SU-DHL-6 (cell line): ENCODE results near the gene AK2.

ENCODE experiments used
- H2AFZ ChIP-seq: fragments of 200-600 bp; sonication (generic); 2 replicates; pipeline ENCODE4 v1.6.1; 2014; ENCODE audit warnings: low read depth, mild to moderate bottlenecking, moderate library complexity, mixed read lengths, antibody characterized with exemption, low read length; ENCODE audit not compliant: severe bottlenecking
- H3F3A ChIP-seq: fragments of 200-600 bp; shearing (Covaris generic); 2 replicates; pipeline ENCODE4 v1.6.0; 2016; ENCODE audit warnings: antibody characterized with exemption, mild to moderate bottlenecking; ENCODE audit not compliant: insufficient read depth
- H3K27ac ChIP-seq: fragments of 200-600 bp; sonication (generic); 2 replicates; pipeline ENCODE4 v1.5.1; 2016; ENCODE audit warnings: low read depth, mild to moderate bottlenecking, low read length, moderate library complexity, mixed read lengths
- H3K27me3 ChIP-seq: fragments of 200-600 bp; sonication (generic), shearing (Covaris generic); 2 replicates; pipeline ENCODE4 v1.6.0; 2014; ENCODE audit warnings: mild to moderate bottlenecking, low read length
- H3K36me3 ChIP-seq: fragments of 200-600 bp; sonication (generic); 2 replicates; pipeline ENCODE4 v1.6.1; 2014; ENCODE audit warnings: mild to moderate bottlenecking, low read length, mixed read lengths
- H3K4me2 ChIP-seq: fragments of 300-600, 200-600 bp; shearing (Covaris generic), sonication (generic); 2 replicates; pipeline ENCODE4 v1.6.0; 2014; ENCODE audit warnings: low read length, low read depth, mild to moderate bottlenecking; ENCODE audit not compliant: poor library complexity, severe bottlenecking
- H3K4me3 ChIP-seq: fragments of 200-600 bp; sonication (generic); 2 replicates; pipeline ENCODE4 v1.5.1; 2014; ENCODE audit warnings: antibody characterized with exemption, low read length, mild to moderate bottlenecking, mixed read lengths; ENCODE audit not compliant: insufficient read depth, poor library complexity, severe bottlenecking
- H3K79me2 ChIP-seq: fragments of 200-600 bp; sonication (generic); 2 replicates; pipeline ENCODE4 v1.6.1; 2014; ENCODE audit warnings: mild to moderate bottlenecking, low read length, moderate library complexity; ENCODE audit not compliant: insufficient read depth
- H3K9ac ChIP-seq: fragments of 200-600 bp; sonication (generic); 2 replicates; pipeline ENCODE4 v1.7.0; 2014; ENCODE audit warnings: mild to moderate bottlenecking, low read length
- H3K9me2 ChIP-seq: fragments of 200-600 bp; sonication (generic); replicated peaks from 2 replicates; pipeline ENCODE4 v1.6.1; 2014; ENCODE audit warnings: low read length; ENCODE audit not compliant: insufficient read depth
- H3K9me3 ChIP-seq: fragments of 200-600 bp; sonication (generic); 2 replicates; pipeline ENCODE4 v1.6.1; 2014; ENCODE audit warnings: low read length, mixed read lengths; ENCODE audit not compliant: insufficient read depth
- H4K20me1 ChIP-seq: fragments of 200-600 bp; sonication (generic); 2 replicates; pipeline ENCODE4 v1.6.1; 2014; ENCODE audit warnings: low read depth, mild to moderate bottlenecking, antibody characterized with exemption, low read length, moderate library complexity, mixed read lengths
- CTCF ChIP-seq: fragments of 200-600 bp; sonication (generic); IDR thresholded peaks from one replicate; pipeline ENCODE4 v1.5.1; 2017; ENCODE audit warnings: antibody characterized with exemption, mild to moderate bottlenecking, low read length, moderate library complexity; ENCODE audit not compliant: insufficient read depth, poor library complexity, severe bottlenecking
- EZH2phosphoT487 ChIP-seq: fragments of 200-600 bp; sonication (generic), shearing (Covaris generic); conservative IDR thresholded peaks from 2 replicates; pipeline ENCODE4 v1.6.1; 2018; ENCODE audit warnings: mild to moderate bottlenecking, antibody characterized with exemption, low read length, moderate library complexity, mixed read lengths

AK2 gene

GRCh38 chr1:33036526-33037503 lies at the start of gene AK2:
Gene AK2, minus strand, starts transcription at chr1:33036883. Its CDS starts 55 bp downstream, at chr1:33036828.
- Histone ChIP-seq H3K27ac (peak within 1 kb of the TSS; percentile 2), H3K27me3 (no peaks in the 10 kb centered on the region), H3K9me2 (no peaks in the 10 kb centered on the region), H3K79me2 (peaks cover 48% of the 10 kb centered on the region), H3K36me3 (no peaks in the 10 kb centered on the region), H3K4me2 (peak within 1 kb of the TSS; percentile 91), H3K9ac (peak within 1 kb of the TSS; percentile 79), H4K20me1 (peaks cover 16% of the 10 kb centered on the region; the same call in 1 of the 2 replicates), H3F3A (0 out of 2 replicates have a peak, but pooled peaks cover 4% of the 10 kb centered on the region), H2AFZ (peak within 1 kb of the TSS; percentile 88), H3K9me3 (no peaks in the 10 kb centered on the region), H3K4me3 (peak within 1 kb of the TSS; percentile 71)
- no peak for TF ChIP-seq EZH2phosphoT487
- TF ChIP-seq CTCF: no peak

GRCh38 chr1:33086384-33086850 lies 49.7 kb upstream of the AK2 start:
- Histone ChIP-seq H3K79me2 (no peaks in the 10 kb centered on the region), H3F3A (no peaks in the 10 kb centered on the region), H2AFZ (no peak overlapping the region), H3K4me3 (no peak overlapping the region), H3K9me2 (no peaks in the 10 kb centered on the region), H3K27me3 (no peaks in the 10 kb centered on the region), H3K36me3 (no peaks in the 10 kb centered on the region), H3K27ac (no peak overlapping the region), H3K9me3 (no peaks in the 10 kb centered on the region), H3K9ac (no peak overlapping the region), H4K20me1 (no peaks in the 10 kb centered on the region), H3K4me2 (no peak overlapping the region)
- TF ChIP-seq EZH2phosphoT487 (no peak), CTCF (peak; percentile 54)

GRCh38 chr1:33085332-33085731 lies 48.6 kb upstream of the AK2 start:
- TF ChIP-seq EZH2phosphoT487: no peak
- TF ChIP-seq CTCF: no peak
- Histone ChIP-seq H3K9ac (no peak overlapping the region), H4K20me1 (no peaks in the 10 kb centered on the region), H3K79me2 (no peaks in the 10 kb centered on the region), H3K9me3 (no peaks in the 10 kb centered on the region), H3K4me2 (no peak overlapping the region), H3K36me3 (no peaks in the 10 kb centered on the region), H3K27me3 (no peaks in the 10 kb centered on the region), H3K9me2 (no peaks in the 10 kb centered on the region), H3F3A (no peaks in the 10 kb centered on the region), H3K4me3 (no peak overlapping the region), H2AFZ (no peak overlapping the region), H3K27ac (no peak overlapping the region)
